ENCODE data around the gene ATG4D.
A peak's percentile ranks its signal among the peaks of the same experiment; 100 is the strongest.
"Not testable (repeated sequence)": the region's sequence is repeated elsewhere in the genome, so short reads cannot be mapped to it uniquely, and the experiment has no call there.

The ATG4D gene

GRCh38 chr19:10553087-10553667 lies 9.5 kb downstream of the ATG4D start:
- no peak for DNase-seq

GRCh38 chr19:10553943-10554381 lies 10.3 kb downstream of the ATG4D start:
- DNase-seq = no peak

- no peak for DNase-seq
Measured at GRCh38 chr19:10554760-10555609, 11.3 kb downstream of the ATG4D start.

GRCh38 chr19:10555610-10555973 lies 11.9 kb downstream of the ATG4D start:
- DNase-seq = no peak

- no peak for DNase-seq
Measured at GRCh38 chr19:10557603-10558197, 14.0 kb downstream of the ATG4D start.

- no peak for DNase-seq
Measured at GRCh38 chr19:10560154-10560553, 16.4 kb downstream of the ATG4D start.

GRCh38 chr19:10562609-10563008 lies 18.9 kb downstream of the ATG4D start:
- no peak for DNase-seq

- peak; percentile 71 for DNase-seq
Measured at GRCh38 chr19:10565028-10565566, 21.4 kb downstream of the ATG4D start.

- DNase-seq = peak; percentile 94
Measured at GRCh38 chr19:10565567-10566407, 22.1 kb downstream of the ATG4D start, which contains the start of gene KRI1. KRI1 (minus strand) TSS chr19:10566010; CDS start chr19:10565999, 11 bp downstream.

- DNase-seq = no peak
Measured at GRCh38 chr19:10566408-10566657, 22.6 kb downstream of the ATG4D start.

GRCh38 chr19:10566658-10567410 lies 23.1 kb downstream of the ATG4D start:
- no peak for DNase-seq

- no peak for DNase-seq
Measured at GRCh38 chr19:10567656-10568055, 24.0 kb downstream of the ATG4D start.

- DNase-seq = peak; percentile 18
Measured at GRCh38 chr19:10568062-10568825, 24.5 kb downstream of the ATG4D start.

- DNase-seq = peak; percentile 99
Measured at GRCh38 chr19:10568826-10569651, 25.3 kb downstream of the ATG4D start, which contains the start of gene CDKN2D. CDKN2D (minus strand) TSS chr19:10568979; CDS start chr19:10568653, 326 bp downstream.

- not testable (repeated sequence) for DNase-seq
Measured at GRCh38 chr19:10573793-10574192, 30.1 kb downstream of the ATG4D start.

GRCh38 chr19:10574462-10574861 lies 30.8 kb downstream of the ATG4D start:
- DNase-seq = no peak

- no peak for DNase-seq
Measured at GRCh38 chr19:10575011-10575716, 31.5 kb downstream of the ATG4D start.

GRCh38 chr19:10577951-10578350 lies 34.2 kb downstream of the ATG4D start:
- no peak for DNase-seq

GRCh38 chr19:10580979-10581631 lies 37.4 kb downstream of the ATG4D start:
- peak; percentile 92 for DNase-seq
